ENCODE results near the gene SKIDA1. TPM values are rescaled to one million over a fixed set of nuclear protein-coding genes. Genes with fewer than 3 reads are reported as not detected.

The SKIDA1 gene
- total RNA-seq, 4 donors from 2014 or later = 0.53 to 3.0 (median 1.2) TPM

DNA sequence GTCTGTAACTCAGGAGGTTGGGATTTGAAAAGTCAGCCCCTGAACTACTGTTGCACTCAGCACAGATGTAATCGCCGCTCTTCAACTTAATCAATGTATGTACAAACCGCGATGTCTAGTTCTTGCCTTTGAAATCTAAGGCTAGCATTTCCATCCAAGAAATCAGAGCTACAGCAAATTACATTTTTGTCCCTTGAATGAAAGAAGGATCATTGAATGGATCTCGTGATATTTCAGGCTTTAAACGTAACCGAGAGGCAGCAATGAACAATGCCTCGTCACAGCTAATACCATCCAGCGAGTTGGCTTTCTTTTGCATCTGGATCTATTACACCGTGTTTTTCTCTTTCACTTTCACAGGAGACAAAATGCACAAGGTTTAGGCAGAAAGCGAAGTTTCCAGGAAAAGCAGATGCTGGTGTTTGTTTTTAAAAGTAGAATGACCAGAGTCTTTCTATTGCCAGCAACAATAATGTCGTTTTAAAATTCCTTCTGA is 5.5 kb downstream of the SKIDA1 start:
- H3K9me3 ChIP-seq = no peaks in the 10 kb centered on the region
- peak overlapping the region; percentile 87 for H3K4me3 ChIP-seq
- peak overlapping the region; percentile 85 for H3K27ac ChIP-seq
- DNase-seq (ENCODE audit: low spot score in 2 of 2) = no peak
- H3K4me1 ChIP-seq = peaks cover 79% of the 10 kb centered on the region
- peak in 1 of 3 donors; percentile 64 for TF ChIP-seq POLR2AphosphoS5 (IDR thresholded peaks at IDR 0.05)
- TF ChIP-seq, protein P1, sequence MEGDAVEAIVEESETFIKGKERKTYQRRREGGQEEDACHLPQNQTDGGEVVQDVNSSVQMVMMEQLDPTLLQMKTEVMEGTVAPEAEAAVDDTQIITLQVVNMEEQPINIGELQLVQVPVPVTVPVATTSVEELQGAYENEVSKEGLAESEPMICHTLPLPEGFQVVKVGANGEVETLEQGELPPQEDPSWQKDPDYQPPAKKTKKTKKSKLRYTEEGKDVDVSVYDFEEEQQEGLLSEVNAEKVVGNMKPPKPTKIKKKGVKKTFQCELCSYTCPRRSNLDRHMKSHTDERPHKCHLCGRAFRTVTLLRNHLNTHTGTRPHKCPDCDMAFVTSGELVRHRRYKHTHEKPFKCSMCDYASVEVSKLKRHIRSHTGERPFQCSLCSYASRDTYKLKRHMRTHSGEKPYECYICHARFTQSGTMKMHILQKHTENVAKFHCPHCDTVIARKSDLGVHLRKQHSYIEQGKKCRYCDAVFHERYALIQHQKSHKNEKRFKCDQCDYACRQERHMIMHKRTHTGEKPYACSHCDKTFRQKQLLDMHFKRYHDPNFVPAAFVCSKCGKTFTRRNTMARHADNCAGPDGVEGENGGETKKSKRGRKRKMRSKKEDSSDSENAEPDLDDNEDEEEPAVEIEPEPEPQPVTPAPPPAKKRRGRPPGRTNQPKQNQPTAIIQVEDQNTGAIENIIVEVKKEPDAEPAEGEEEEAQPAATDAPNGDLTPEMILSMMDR (IDR thresholded peaks at IDR 0.05) = no peak
- TF ChIP-seq EP300 (IDR thresholded peaks at IDR 0.05) = no peak
- no peak for TF ChIP-seq POLR2A (IDR thresholded peaks at IDR 0.05)
- H3K27me3 ChIP-seq = no peaks in the 10 kb centered on the region
- no peaks in the 10 kb centered on the region for H3K36me3 ChIP-seq
- WGBS = 4% methylated on average over 12 of the region's 12 CpGs

DNA sequence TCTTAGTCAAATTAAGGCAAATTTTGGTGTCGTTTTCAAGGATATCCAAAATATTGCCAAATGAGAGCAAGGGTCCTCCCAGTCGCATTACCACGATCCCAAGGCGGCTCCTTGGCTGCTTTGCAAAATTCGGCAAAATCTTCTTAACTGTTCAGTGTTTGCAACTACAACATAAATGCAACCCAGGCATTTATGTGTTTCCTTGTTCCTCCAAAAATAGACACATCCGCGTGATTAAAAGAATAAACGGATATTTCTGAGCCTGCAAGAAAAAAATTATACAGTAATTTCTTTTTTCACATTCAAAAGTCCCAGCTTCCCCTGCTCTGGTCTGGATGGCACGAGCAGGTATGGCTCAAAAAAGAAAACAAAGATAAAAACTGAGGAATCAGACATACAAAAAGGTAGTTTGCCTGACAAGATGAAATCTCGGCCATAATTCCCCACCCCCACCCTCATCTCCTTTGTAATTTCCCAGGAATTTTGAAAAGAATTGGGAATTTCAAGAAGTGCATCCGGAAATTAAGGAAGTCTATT is 6.0 kb downstream of the SKIDA1 start:
- H3K27ac ChIP-seq = peak overlapping the region; percentile 85
- peak overlapping the region; percentile 87 for H3K4me3 ChIP-seq
- H3K27me3 ChIP-seq = no peaks in the 10 kb centered on the region
- TF ChIP-seq EP300 (IDR thresholded peaks at IDR 0.05) = no peak
- TF ChIP-seq POLR2A (IDR thresholded peaks at IDR 0.05) = no peak
- TF ChIP-seq, protein P1 (IDR thresholded peaks at IDR 0.05) = no peak
- no peak for TF ChIP-seq POLR2AphosphoS5 (IDR thresholded peaks at IDR 0.05)
- no peaks in the 10 kb centered on the region for H3K9me3 ChIP-seq
- no peak for DNase-seq (ENCODE audit: low spot score in 2 of 2)
- 19% methylated on average over 11 of the region's 11 CpGs for WGBS
- H3K4me1 ChIP-seq = peaks cover 75% of the 10 kb centered on the region
- no peaks in the 10 kb centered on the region for H3K36me3 ChIP-seq

DNA sequence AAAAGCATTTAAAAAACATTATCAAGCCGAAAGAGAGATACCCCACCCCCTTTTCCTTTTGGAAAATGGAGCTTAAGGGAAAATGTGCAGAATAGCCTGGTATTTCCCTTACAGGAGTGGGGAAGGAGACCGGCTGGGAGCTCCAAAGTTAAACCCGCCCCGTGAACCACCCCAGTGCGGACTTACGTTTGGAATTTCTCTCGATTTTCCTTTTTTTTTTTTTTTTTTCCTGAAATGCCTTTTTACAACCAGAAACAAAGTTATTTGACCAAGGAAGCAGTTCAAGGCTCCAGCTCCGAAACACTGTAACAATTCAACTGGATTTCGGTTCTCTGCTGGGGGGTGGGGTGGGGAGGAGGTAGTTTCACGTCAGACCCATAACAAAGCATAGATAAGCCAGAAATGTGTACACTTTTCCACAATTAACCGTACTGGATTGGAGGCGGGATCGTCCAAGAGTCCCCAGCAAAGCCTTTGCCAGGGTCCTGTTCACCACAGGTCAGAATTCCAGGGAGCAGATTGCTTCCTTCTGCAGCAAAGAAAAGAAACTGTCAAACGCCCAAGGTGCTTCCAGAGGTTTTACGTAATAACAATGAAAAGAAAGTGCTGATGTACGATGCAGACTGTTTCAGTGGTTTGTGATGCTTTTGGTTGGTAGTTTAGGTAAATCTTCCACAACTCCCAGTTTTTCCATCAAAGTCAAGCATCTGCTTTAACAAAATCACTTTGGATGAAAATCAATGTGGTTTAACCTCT is 6.7 kb downstream of the SKIDA1 start:
- H3K4me1 ChIP-seq = peaks cover 68% of the 10 kb centered on the region

DNA sequence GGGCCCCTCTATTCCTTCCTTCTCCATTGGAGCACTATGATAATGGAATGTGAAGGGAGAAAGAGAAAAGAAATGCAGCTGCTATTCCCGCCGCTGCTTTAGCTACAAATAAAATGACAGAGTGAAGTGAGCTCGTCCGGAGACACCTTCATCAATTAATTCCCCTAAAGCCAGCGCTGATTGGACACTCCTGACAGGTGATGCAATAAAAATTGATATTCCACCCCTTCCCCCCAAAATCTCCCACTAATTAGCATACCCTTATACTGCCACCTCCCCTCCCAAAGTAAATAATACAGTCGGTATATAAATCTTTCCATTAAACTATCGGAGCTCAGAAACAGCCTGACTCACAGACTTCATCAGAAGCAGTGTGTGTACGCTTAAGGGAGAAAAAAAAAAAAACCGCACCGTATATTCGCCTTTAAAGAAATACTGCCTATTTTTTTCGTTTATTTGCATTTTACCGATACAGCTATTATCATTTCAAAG is 7.3 kb downstream of the SKIDA1 start:
- no peak for DNase-seq (ENCODE audit: low spot score in 2 of 2)
- WGBS = 13% methylated on average over 13 of the region's 13 CpGs
- H3K4me1 ChIP-seq = peaks cover 62% of the 10 kb centered on the region
- no peaks in the 10 kb centered on the region for H3K36me3 ChIP-seq
- H3K9me3 ChIP-seq = no peaks in the 10 kb centered on the region
- H3K27me3 ChIP-seq = no peaks in the 10 kb centered on the region
- peak overlapping the region; percentile 87 for H3K4me3 ChIP-seq
- peak overlapping the region; percentile 85 for H3K27ac ChIP-seq
- TF ChIP-seq POLR2AphosphoS5 (IDR thresholded peaks at IDR 0.05) (no peak), POLR2A (IDR thresholded peaks at IDR 0.05) (no peak), EP300 (IDR thresholded peaks at IDR 0.05) (no peak)
- TF ChIP-seq, protein P1 (IDR thresholded peaks at IDR 0.05) = no peak

More for the DNA sequence above, 6.7 kb downstream of the SKIDA1 start:
- H3K4me3 ChIP-seq = peak overlapping the region; percentile 87
- no peaks in the 10 kb centered on the region for H3K36me3 ChIP-seq
- no peak for DNase-seq (ENCODE audit: low spot score in 2 of 2)
- TF ChIP-seq POLR2AphosphoS5 (IDR thresholded peaks at IDR 0.05) = no peak
- TF ChIP-seq, protein P1 (IDR thresholded peaks at IDR 0.05) = no peak
- TF ChIP-seq POLR2A (IDR thresholded peaks at IDR 0.05) = no peak
- H3K27me3 ChIP-seq = no peaks in the 10 kb centered on the region
- WGBS = 8% methylated on average over 16 of the region's 16 CpGs
- no peaks in the 10 kb centered on the region for H3K9me3 ChIP-seq
- H3K27ac ChIP-seq = peak overlapping the region; percentile 85
